ENCODE measurements around the gene CPED1.

- TF ChIP-seq CTCF (IDR thresholded peaks at IDR 0.05) (no peak), POLR2AphosphoS5 (IDR thresholded peaks at IDR 0.05; ENCODE audit: insufficient read depth in 1 of 2, low read depth in 1 of 2) (no peak), POLR2A (IDR thresholded peaks at IDR 0.05) (no peak)
Measured at GRCh38 chr7:121133444-121133843, 144.9 kb downstream of the CPED1 start.

Data from vagina (tissue), 2 donors.